ENCODE data around the gene EME1.
A peak's percentile ranks its signal among the peaks of the same experiment; 100 is the strongest.
"Not testable (repeated sequence)": the region's sequence is repeated elsewhere in the genome, so short reads cannot be mapped to it uniquely, and the experiment has no call there.

EME1 gene

DNA sequence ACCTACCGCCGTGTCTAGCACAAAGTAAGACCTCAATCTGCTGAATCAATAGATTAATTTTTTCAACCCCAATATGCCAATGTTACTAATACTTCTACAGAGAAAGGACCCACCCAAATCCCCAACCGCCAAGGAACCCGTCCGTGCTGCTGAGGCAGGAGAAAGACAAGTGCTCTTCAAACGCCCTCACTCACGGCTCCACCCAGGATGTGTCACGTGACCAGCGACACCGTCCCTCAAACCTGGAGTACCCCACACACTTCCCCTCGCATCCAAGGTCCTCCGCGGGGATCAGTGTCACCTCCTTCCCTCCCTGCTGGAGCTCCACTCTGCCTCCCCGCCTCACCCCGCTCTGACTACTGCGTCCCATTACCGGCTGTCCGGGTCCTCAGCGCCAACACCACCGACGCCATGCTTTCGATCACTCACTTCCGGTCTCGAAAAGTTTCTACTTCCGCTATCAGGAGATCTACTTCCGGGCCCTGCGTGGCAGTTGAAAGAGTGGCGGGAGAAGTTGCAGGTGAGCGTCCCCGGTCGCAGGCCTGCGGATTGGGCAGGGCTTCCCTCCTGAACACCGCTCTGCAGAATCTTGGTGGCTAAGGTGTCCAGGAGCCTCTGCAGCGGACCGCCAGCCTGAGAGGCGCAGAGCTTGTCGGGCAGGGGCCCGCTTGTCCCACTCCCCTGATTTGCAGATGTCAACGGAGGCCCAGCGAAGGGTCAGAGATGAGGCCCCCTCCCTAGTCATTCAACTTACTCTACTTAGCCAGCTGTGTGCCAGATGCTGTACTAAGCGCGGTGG lies at the start of gene EME1, which contains the start of gene MRPL27:
TSS of gene EME1 (plus strand) at position 472 of the 799 bp plus-strand sequence. CDS start 1,980 bp downstream, outside the sequence.
TSS of gene MRPL27 (minus strand) at position 427 of the 799 bp plus-strand sequence. CDS start at position 413, 14 bp downstream.
- DNase-seq: peak; percentile 81

DNA sequence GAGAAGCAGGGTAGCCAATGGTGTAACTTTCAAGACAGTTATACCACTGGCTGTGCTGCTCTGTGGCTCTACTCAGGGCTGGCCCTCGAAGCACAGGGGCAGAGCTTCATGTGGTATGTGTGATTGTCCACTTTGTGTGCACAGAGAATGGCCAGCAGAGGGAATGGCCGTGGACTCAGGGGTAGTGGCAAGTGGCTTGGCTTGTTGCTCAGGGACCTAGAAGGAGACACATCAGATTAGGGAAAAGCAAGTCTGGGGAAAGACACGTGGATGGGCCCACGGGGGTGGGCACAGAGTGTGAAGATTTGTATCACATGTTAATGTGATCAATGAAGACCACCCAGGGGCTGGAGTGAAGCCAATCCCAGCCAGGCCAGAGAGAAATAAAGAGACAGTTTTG lies 47.1 kb upstream of the EME1 start:
- DNase-seq: no peak

- DNase-seq: no peak
Measured at GRCh38 chr17:50326831-50327364, 46.1 kb upstream of the EME1 start.

DNA sequence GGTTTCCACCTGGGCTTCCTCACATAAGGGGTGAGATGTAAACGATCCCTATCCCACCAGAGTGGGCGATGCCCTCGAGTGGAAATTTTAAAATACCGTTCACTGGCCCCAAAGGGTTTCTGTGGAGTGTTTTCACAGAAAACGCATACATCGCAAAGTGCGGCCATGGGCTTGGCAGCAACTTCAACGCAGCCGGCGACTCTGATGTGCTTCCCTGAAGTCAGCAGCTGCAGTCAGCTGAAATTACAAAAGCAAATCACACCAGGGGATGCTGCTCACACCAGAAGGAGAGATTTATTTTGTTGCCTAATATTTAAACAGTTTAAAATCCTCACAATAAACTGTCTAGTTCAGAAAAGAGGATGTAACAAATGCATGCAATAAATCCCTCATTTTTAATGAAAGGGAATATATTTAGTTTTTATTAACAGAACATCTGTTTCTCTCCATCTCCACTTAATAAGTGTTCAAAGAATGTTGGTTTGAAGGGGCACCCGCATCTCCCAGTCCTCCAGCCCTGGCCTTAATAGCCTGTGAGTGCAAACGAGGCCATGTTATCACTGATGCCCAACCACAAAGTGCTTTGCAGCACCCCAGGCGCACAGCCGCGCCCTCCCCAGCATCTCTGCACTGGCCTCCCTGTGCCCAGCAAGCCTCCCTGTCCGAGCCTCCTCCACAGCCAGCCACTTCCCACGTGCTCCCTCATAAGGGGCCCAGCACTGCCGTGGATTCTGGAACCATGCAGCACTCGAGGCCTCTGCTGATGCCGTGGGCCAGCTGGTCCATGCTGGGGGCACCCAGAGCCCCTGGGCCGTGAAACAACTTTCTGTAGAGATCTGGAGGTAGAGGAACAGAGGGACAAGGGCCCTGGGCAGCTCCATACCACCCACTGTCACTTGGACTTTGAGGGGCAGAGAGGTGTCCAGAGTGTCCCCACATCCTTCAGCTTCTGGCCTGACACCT lies 44.4 kb upstream of the EME1 start:
- DNase-seq: no peak

DNA sequence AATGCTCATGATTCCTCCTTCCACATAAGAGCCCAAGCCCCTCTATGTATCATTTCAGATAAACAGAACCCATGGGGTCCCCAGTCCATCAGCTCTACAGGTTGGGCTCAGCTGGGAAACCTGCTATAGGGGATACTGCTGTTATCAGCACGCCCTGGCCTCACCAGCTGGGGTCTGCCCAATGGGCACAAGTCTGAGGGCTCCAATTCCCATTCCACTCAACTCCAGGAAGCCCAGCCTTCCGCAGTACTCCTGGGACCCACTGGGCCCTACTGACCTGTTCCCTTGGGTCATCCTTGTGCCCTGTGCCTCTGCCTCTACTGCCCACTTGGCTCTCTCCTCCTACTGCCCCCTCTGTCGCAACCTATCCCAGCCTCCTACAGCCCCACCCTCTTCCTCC lies 43.3 kb upstream of the EME1 start:
- DNase-seq: no peak

- DNase-seq: no peak
Measured at GRCh38 chr17:50330151-50330775, 42.8 kb upstream of the EME1 start.

DNA sequence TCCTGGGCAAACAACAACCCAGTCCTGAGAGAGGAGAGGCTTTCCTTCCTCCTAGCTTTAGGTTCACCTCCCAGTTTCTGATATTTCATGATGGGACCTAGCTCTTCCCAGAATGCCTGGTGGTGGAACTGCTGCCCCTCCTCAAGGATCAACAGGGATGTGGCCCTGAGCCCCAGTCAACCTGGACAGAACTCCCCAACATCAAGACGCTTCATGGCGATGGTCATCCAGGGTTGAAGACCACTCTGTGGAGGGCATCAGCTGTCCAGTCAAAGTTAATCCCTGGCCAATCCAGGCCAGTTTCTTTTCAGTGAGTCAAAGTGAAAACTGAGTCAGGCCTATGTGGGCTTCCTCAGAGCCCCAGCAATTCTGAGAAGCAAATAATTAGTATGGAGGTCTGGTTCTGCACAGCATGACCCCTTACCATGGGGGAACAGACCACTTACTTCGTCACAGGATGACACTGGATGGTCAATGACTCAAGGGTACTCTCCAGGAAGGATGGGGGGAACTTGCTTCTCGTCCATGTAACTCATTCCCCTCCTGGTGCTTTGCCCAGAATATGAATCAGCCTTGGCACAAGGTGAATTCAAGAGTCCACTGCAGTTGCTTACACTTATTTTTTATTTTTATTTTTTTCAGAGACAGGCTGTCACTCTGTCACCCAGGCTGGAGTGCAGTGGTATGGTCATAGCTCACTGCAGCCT lies 41.8 kb upstream of the EME1 start:
- no peak for DNase-seq

GRCh38 chr17:50332196-50332595 lies 40.8 kb upstream of the EME1 start:
- no peak for DNase-seq

GRCh38 chr17:50333291-50334057 lies 39.6 kb upstream of the EME1 start:
- not testable (repeated sequence) for DNase-seq

DNA sequence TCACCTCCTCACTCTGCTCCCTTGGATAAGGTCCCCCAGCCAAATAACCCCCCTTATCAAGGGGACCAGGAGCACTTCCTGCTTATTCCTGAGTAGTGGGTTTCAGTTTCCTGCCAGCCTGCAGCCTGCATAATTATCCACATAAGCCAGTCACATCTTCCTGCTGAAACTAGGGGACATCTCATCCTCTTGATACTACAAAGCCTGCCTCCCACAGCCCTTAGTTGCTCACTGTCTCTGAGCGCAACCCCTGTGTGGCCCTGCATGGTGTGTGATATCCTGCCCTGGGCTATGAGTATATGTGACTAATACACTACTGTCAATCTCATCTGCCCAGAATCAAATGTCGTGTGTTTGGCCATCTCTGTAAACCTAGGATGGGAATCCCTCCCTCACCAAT lies 35.1 kb upstream of the EME1 start:
- no peak for DNase-seq

DNA sequence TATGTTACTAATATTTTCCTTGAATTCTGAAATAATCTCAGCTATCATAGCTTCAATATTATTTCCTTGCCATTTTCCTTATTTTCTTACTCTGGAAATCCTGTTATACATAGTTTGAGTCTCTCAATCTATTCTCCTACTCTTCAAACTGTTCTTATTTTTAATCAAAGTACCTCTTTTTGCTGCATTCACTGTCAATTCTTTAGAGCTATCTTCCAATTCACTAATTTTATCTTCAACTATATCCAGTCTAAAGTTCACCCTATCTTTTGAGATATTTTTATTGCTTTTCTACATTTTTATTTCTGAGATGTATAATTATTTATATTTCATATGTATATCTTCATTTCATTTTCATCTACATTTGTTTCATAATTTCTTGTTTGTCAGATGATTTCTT lies 34.4 kb upstream of the EME1 start:
- no peak for DNase-seq

GRCh38 chr17:50339381-50339780 lies 33.6 kb upstream of the EME1 start:
- DNase-seq: no peak

DNA sequence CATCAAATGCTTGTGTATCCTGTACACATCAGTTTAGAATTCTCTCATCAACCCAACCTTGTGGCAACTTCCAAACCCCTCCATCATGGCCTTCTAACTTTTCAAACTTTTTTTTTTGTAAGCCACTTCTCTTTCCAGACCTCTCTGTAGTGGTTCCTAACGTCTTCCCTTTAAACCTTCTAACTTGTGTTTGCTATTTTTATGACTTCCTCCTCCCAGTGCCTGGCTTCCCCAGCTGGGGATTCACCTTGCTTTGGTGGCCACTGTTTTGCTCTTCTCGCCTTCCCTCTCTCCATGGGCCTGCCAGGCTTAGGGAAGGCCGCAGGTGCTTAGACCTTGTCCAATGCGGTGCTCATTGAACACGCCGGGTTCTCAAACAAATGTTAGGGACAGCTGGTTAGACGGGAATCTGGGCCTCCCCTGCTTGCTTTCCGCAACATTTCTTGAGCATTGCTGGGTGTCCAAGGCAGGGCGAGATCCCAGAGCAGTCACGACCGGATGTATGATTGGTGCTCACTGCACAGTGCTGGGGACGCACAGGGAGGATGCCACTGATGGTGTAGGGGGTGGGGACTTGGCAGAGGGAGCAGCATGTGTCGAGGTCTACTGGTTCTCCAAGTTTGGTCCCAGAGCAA lies 28.2 kb upstream of the EME1 start:
- no peak for DNase-seq

GRCh38 chr17:50345432-50346312 lies 27.4 kb upstream of the EME1 start, which contains the start of gene XYLT2:
TSS of gene XYLT2 (plus strand) at chr17:50346126. CDS start at chr17:50346141, 15 bp downstream.
- peak; percentile 86 for DNase-seq

DNA sequence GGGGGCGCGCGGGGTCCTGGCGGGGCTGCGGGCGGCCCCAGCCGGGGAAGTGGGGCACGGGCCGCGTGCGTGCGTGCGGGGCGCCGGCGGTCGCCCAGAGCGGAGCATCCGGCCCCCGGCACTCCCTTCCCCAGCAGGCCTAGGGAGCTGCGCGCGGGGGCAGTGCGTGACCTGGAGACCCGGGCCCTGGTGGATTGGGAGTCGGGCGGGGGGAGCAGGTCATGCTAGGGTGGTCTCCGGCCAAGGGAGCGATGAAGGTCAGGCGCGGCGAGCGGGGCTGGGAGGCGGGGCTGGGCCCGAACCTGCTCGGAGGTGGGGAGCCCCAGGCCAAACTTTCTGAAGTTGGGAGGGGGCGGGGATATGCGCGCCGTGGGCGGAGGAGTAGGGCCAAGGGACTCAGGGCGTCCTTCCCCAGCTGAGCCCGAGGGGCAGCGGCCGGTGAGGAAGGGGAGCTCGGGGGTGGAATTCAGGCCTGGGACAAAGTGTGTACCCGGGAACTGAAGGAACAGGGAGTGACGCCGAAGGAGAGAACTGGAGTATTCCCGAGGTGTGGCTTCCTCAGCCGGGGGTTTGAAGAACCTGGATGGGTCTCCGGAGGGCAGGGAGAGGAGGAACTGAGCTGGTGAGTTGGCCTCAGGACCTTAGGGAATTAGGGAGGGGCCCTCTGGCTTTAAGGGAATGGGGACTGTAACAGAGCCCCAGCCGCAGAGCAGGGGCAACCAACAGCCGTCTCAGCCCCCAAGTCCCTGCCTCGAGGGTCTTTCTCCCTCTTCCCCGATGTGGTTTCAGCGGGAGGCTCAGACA lies 26.5 kb upstream of the EME1 start:
- no peak for DNase-seq

GRCh38 chr17:50347117-50347893 lies 25.7 kb upstream of the EME1 start:
- DNase-seq: no peak

- DNase-seq: no peak
Measured at GRCh38 chr17:50347894-50348291, 25.1 kb upstream of the EME1 start.

All from activated effector memory CD4-positive, alpha-beta T cell treated with Interleukin-2 at 50 U/mL for 16 hours (primary cell).